Superior temporal gyrus (tissue), 1 donor: ENCODE data around the gene AIF1L.

Experiments
- DNase-seq: peaks from one replicate; pipeline ENCODE4 v3.0.0-alpha.2; 2016; ENCODE audit errors: extremely low spot score

AIF1L gene

DNA sequence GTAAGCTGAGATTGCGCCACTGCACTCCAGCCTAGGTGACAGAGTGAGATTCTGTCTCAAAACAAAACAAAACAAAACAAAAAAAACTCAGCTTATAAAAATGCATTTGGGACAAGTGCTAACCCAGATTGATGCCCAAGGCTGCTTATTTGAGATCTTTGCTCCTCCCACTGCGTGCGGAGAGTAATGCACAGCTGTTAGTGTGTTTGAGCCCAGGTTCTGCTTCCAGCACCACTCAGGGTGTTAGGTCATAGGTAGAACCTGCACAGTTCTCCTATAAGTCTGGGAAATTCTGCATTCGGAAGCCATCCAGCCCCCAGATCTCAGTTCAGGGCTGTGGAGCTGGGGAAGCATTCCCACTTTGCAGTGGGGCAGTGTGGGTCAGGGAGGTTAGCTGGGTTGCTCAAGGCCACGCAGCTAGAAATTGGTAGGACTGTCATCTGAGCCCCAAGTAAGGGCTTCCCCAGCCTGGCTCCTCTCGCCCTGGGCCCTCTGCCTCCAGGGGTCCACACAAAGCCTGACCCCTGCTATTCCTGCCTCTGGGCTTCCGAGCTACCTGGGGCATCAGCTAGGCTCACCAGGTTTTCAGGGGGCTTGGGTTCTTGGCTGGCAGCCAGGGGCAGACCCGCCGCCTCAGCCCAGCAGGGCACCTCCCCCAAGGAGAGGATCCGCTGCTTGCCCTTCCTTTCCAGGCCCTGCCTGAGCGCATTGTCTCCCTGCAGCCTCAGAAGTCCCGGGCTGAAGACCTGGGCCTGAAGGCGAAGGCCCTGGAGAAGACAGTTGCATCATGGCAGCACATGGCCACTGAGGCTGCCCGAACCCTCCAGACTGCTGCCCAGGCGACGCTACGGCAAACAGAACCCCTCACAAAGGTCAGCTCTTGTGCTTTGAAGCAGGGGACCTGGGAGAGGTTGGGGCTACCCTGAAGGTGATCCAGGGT is 17.6 kb upstream of the AIF1L start:
- DNase-seq = no peak

DNA sequence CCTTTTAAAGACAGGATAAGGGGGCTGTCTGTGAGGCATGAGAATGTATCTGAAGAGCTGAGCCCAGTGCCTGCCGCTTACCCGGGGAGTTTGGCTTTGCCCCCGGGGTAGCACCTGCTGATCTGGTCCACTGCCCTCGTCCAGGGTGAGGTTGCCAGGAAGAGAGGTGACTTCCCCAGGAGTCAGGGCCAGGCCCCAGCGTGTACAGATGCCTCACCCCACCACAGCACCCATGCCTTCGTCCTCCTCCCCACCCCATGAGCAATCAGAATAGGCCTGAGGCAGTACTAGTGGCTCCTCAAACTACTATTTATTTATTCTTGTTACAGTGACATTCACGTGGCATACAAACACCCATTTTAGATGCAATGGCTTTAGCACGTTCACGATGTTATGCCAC is 15.7 kb upstream of the AIF1L start:
- DNase-seq = no peak

DNA sequence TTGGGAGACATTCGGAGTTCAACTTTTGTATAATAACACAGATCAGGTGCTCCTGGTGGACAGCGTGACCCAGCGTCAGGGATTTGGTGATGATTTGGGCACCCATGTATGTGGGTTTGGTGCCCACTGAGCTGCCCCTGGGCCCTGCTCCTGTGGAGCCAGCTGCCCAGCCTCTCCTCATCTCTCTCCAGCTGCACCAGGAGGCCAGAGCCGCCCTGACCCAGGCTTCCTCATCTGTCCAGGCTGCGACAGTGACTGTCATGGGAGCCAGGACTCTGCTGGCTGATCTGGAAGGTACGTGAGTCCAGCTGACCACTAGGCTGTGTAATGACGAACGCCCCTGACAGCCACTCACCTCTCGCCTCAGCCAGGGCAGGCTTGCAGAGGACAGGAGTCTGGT is 14.5 kb upstream of the AIF1L start:
- no peak for DNase-seq

DNA sequence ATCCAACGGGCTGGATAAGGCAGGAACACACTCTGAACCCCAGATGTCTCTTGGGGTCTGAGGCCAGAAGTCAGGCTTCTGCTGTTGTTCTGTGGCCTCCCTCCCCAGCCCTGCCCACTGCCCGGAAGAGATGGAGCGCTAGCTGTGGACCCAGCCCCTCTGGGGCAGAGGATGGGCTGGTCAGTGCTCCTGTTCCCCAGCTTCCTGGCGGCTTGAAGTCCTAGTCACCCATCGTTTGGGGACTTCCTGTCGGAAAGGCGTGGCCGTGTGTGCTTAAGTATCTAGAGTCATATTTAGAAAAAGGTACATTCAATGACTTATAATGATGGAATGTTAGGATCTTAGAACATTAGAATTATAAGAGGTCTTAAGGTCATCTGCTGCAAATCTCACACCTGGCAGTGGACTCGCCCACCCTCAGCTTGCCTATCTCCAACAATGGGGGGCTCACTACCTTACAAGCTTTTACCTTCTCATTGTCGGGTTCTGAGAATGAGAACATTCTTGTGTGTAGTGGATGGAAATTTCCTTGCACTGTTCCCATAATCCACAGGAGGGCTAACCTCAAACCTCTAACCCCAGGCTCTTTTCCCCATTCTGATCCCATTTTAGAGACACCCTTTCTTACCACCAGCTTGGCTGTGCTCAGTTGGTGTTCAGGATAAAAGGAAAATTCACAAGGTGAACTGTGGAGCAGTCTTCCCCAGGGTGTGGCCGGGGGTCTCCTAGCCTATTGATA is 13.4 kb upstream of the AIF1L start:
- no peak for DNase-seq

DNA sequence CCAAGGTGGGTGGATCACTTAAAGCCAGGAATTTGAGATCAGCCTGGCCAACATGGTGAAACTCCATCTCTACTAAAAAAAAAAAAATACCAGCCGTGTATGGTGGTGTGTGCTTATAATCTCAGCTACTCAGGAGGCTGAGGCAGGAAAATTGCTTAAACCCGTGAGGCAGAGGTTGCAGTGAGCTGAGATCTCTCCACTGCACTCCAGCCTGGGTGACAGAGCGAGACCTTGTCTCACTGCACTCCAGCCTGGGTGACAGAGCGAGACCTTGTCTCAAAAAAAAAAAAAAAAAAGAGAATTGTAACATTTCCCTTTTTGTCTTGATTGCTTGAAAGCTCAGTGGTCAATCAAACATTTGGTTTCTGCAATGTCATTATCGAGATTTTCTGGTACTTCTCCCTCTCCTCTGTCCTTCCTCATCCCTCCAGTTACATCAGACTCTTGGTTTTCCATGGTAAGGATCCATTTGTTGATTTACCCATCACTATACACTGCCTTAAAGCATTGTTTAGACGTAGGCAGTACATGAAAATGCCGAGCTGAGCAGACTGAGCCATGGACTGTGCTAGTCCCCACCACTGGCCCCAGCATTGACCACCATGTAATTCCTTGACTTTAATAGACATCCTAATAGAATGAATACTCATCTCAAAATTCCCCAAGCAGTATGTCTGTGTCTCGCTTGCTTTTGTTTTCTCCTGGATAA is 11.5 kb upstream of the AIF1L start:
- DNase-seq = no peak

DNA sequence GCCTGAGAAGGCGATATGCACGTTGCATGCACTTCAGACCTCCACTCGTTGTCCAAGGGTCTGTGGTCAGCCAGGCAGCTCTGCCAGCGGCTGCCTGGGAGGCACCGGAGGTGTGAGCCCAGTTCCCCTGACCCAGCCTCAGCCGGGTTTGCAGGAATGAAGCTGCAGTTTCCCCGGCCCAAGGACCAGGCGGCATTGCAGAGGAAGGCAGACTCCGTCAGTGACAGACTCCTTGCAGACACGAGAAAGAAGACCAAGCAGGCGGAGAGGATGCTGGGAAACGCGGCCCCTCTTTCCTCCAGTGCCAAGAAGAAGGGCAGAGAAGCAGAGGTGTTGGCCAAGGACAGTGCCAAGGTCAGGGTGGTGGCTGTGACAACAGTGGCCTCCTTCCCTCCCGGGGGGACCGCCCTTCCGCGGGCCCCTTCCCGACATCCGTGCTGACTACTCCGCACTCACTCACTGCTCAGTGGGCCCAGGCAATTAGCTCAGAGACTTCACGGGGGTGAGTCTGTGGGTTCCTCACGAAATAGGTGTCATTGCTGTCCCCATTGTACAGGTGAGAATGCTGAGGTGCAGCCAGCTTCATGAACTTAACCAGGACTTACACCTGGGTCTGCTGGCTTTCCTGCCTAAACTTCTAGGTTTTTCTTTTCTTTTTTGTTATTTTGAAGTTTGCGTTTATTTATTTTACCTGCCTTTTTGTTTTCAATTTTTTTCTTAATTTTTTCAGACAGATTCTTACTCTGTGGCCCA is 10.8 kb upstream of the AIF1L start:
- DNase-seq = no peak

DNA sequence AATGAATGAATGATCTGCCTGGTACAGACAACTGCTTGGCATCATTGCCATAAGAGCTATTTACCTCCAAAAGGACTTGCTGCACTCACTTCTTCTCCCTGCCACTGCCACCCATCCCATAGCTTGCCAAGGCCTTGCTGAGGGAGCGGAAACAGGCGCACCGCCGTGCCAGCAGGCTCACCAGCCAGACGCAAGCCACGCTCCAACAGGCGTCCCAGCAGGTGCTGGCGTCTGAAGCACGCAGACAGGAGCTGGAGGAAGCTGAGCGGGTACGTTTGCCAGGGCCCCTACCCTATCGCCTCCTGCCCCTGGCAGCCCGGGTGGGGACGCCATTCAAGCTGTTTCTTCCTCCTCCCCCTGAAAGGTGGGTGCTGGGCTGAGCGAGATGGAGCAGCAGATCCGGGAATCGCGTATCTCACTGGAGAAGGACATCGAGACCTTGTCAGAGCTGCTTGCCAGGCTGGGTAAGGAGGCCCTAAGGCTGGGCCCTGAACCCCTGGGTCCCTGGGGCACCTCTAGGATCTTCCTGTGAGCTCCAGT is 8.9 kb upstream of the AIF1L start:
- no peak for DNase-seq

DNA sequence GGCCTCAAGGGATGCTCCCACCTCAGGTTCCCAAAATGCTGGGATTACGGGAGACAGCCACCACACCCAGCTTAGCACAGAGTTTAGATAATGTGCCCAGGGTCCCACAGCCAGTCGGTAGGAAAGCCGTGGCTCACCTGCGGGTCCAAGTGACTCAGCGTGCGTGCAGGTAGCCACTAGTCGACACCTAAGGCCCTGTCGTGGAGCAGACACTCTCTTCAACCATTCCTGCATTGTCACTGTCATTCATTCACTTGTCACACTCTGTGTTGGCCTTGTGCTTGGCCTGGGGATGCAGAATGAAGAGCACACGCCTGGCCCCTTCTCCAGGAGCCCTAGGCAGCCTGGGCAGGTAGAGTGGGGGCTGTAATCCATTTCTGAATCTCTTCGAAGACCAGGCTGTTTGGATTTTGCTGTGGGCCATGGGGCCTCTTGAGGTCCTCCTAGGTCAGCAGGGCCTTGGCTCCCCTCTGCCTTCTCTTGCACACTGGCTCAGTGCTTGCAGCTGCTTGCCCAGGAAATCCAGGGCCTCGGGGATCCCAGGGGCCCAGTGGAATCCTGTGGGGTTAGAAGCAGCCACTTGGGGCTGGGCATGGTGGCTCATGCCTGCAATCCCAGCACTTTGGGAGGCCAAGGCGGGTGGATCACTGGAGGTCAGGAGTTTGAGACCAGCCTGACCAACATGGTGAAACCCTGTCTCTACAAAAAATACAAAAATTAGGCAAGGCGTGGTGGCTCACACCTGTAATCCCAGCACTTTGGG is 6.1 kb upstream of the AIF1L start:
- no peak for DNase-seq

DNA sequence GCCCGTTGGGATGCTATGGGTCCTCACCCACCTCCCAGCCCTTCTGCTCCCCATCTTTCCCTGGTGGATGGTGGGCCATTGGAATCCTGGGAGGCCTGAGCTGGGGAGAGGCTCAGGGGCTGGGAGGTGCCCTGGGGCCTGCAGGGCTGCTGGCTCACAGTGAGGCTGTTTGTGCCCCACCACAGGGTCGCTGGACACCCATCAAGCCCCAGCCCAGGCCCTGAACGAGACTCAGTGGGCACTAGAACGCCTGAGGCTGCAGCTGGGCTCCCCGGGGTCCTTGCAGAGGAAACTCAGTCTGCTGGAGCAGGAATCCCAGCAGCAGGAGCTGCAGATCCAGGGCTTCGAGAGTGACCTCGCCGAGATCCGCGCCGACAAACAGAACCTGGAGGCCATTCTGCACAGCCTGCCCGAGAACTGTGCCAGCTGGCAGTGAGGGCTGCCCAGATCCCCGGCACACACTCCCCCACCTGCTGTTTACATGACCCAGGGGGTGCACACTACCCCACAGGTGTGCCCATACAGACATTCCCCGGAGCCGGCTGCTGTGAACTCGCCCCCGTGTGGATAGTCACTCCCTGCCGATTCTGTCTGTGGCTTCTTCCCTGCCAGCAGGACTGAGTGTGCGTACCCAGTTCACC is 4.9 kb upstream of the AIF1L start:
- DNase-seq = no peak

DNA sequence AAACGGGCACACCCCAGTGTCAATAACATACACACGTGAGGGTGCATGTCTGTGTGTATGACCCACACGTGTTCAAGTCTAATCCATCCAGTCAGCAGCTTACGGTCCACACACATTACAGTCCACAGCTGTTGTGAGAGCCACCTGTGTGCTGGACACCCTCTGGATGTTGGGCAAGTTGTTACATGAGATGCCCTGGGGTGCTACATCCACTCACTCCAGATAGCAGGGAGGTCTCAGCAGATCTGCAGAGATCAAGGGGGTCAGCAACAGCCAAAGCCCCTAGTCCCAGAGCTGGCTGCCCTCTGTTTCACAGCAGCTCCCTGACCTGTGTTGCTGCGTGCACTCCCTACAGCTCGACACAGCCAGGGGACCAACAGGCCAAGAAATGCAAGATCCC is 4.3 kb upstream of the AIF1L start:
- no peak for DNase-seq

DNA sequence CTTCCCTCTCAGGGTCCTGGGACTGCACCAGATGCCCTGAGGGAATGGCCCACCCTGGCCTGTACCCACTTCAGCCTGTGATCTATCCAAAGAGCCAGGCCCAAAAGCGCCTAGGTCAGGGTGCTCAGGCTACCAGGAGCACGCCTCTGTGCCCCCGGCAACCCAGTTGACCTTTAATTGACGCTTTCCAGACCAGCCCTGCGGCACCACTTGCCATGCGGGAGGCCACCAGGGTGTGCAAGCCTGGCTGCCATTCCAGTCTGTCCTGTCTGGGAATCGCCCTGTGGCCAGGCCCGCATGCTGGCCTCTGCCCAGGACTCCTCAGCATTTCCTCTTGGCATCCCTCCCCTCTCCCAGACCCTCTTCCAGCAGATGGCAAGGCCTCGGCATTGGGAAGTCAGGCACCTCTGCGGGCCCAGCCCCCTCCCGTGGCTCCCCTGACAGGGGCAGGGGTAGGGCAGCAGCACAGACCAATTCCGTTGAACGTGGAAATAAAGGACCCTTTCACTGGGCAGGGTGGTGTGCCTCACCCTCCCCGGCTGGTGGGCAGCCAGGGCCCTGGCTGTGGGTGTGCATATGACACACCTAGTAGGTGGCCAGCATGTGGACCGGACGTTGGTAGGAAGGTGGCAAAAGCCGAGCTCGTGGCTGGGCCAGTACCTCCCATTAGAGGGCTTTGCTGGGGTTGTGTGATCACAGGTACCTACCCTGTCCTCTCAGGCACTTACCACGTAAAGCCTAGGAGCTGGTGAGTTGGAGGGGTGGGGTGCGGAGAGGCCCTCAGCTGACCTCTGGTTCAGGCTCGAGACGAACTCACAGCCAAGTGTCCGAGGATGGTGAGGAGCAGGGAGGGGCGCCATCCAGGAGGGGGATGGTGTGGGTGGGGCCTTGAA is 3.5 kb upstream of the AIF1L start:
- DNase-seq = no peak

DNA sequence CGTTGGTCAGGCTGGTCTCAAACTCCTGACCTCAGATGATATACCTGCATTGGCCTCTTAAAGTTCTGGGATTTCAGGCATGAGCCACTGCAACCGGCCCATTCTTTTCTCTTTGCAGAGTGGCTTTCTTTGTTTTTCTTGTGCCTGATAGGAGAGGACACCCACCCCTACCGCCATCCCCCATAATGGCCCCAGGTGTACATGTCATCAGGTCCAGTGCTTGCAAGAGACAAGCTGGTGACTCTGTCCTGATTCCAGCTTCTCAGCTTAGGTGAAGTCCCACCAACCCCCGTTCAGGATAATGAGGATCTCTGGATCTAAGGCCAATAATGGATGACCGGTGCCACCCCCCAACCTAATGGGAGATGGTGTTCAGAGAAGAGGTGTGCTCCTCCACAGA is 2.3 kb upstream of the AIF1L start:
- no peak for DNase-seq

DNA sequence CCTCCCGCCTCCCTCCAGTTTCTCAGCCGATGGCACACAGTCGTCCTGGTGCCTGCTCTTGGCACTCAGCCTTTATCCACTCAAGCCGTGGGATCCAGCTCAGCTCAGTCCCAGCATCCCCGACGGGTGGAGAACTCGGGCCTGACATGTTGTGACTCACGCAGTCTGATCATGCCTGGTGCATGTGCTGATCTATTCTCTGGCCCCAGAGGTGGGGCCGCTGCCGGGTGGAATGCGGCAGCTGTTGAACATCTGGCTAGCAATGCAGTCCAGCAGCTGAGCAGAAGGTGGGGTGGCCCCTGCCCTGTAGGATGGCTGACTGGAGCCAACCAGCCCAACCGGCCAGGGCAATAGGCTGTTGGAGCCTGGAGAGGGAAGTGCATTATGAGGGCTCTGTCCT is 1.7 kb upstream of the AIF1L start:
- no peak for DNase-seq

DNA sequence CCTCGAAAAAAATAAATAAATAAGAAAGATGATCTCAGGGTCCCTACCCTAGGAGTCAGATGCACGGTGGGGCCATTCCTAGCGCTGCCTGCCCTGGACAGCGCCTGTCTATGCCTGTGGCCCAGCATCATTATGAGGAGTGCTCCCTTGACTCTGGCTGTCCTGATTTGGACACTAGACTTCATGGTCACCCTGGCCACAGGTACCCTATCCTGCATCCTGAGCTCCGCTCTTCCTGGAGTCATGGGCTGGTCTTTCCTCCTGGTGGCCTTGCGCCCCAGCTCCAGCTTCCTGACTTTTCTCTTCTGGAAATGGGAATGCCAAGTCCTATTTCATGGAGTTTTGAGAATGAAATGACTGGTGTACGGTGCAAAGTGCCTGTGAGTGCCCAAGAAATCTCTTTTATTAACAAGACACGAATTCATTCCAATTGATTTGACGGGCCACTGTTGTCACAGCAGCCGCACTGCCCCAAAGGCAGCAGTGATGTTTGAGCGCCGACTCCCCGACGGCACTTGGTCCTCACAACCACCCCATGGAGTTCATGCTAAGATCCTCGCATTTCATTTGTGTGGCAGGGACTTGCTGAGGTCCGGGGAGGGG is 564 bp upstream of the AIF1L start:
- DNase-seq = peak; percentile 34

DNA sequence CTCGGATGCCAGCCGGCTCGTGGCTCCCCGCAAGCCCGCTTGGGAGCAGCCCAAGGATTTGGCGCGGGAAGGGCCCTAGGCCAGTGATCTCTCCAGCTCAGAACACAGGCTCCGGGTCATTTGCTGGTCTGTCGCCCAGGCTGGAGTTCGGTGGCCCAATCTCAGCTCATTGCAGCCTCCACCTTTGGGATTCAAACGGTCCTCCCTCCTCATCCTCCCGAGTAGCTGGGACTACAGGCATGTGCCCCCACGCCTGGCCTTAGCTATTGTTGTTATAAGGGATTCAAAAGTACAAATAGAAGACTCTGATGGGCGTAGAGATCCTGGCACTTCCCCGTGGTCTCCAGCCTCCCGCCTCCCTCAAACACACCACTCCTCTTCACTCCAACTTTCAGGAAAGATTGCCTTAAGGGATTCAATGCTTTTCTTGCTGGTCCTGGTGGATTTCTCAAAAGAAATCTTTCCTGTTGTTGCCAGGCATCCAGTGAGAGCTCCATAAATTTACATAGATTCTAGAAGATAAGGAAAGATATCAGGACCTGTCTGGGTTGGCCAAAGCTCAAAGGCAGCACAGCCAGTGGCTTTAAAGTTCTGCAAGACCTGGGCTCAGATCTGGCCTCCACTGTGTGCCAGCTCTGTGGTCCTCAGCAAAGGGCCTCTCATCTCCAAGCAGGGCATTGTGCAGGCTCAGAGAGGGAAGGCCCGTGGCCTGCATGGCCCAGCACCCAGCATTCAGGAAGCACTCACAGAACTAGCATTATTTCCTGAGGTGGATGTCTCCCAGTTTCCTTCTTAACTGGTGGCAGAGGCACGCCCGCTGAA is 1.0 kb downstream of the AIF1L start:
- DNase-seq = no peak

DNA sequence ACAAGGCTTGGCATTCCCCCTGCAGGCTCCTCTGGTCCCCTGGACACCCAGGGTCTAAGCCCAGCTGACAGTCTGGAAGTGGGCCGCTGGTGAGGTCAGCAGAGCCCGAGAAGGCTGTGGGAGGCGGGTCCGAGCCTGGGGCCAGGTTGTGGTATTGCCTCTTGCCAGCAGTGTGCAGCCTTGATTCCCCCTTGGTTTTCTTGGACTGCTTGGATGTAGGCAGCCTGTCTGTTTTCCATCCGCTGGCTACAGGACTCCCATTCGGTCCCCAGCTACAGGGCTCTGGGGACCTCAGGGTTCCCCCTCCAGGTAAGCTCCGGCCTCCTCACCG is 1.6 kb downstream of the AIF1L start:
- DNase-seq = no peak

DNA sequence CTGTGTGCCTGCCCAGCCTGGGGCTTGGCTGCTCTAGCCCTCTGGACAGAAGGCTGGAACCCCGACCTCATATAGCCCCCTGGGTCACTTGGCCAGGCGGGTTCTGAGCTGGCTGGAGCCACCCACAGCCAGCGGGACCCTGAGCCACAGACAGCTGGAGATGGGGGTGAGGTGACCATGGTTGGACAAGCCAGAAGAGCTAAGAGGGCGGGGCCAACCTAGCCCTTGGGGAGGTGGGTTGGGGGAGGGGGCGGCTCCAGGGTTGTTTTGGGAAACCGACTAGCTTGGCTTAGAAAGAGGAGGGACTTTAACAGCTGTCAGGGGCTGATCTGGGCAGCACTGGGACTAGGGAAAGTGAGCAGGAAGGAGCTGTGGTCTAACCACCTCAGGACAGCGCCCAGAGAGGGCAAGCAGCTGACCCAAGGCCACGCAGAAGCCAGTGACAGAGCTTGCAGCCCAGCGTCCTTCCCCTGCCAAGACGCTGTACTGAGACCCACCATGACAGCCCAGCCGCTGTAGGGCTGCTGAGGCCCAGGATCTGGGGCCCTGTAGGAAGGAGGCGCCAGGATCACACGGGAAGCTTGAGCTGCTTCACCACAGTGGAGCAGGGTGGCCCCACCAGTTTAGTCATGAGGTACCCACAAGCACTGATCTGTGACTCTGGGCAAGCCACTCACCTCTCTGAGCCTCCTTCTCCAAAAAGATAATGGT is 2.2 kb downstream of the AIF1L start:
- DNase-seq = no peak
